Psoas muscle (tissue), 8 donors: ENCODE data around the gene ADIRF. TPM values are rescaled to one million over a fixed set of nuclear protein-coding genes. Genes with fewer than 3 reads are reported as not detected.
"Not testable (repeated sequence)": the region's sequence is repeated elsewhere in the genome, so short reads cannot be mapped to it uniquely, and the experiment has no call there.

ENCODE experiments used
- ATAC-seq, 4 donors: fragments of 200-7000 bp; cut with Tn5 transposase; one replicate each; pipeline ENCODE4 v1.9.1; 2020; ENCODE audit warnings: moderate library complexity in 3 of 4, mild to moderate bottlenecking in 2 of 4
- DNase-seq, 2 donors: peaks; one replicate each; pipeline ENCODE4 v3.0.0-alpha.2; 2020
- H3K27ac ChIP-seq: fragments of 200-600 bp; one replicate; pipeline ENCODE4 v1.8.0; 2022
- H3K27me3 ChIP-seq, 3 donors: fragments of 200-600 bp in 1 of 3; one replicate each; pipeline versions ENCODE4 v1.6.1 to v1.8.0; 2013 to 2022; ENCODE audit warnings: low read length in 2 of 3, mild to moderate bottlenecking in 2 of 3, moderate library complexity in 1 of 3; ENCODE audit not compliant: insufficient read depth in 3 of 3
- H3K36me3 ChIP-seq, 2 donors: fragments of 200-600 bp in 1 of 2; one replicate each; pipeline versions ENCODE4 v1.6.1 to v1.8.0; 2013 to 2022; ENCODE audit warnings: low read depth in 1 of 2, mild to moderate bottlenecking in 1 of 2, moderate library complexity in 1 of 2; ENCODE audit not compliant: insufficient read depth in 1 of 2
- H3K4me1 ChIP-seq: fragments of 200-600 bp; one replicate; pipeline ENCODE4 v1.8.0; 2022
- H3K4me3 ChIP-seq: fragments of 200-600 bp; one replicate; pipeline ENCODE4 v1.8.0; 2022; ENCODE audit warnings: mild to moderate bottlenecking
- H3K9me3 ChIP-seq: fragments of 200-600 bp; one replicate; pipeline ENCODE4 v1.8.0; 2022
- CTCF ChIP-seq: fragments of 200-600 bp; IDR thresholded peaks from one replicate; pipeline ENCODE4 v1.8.0; 2022; ENCODE audit warnings: antibody characterized with exemption
- WGBS, 3 donors: extraction: QIAGEN DNeasy Blood & Tissue Kit; methylation state at CpG; one replicate each; pipeline versions ENCODE4 v1.1.6 to v1.1.7; 2013; 5-methylcytosine and 5-hydroxymethylcytosine counted together
- intact Hi-C, 2 donors: fragments of 100-400 bp; cut with DNase I; formaldehyde crosslinking; loops; one replicate each; pipeline versions ENCODE4 v1.11.0 to v1.14.2; 2022
- polyA plus RNA-seq, 3 donors: library from polyadenylated mRNA; stranded (reverse); fragments of 200-250 nt; gene quantifications; one replicate each; pipeline ENCODE4 v1.2.3, GENCODE V29; 2013
- total RNA-seq, 4 donors: library from RNA; stranded (reverse); fragmentation: NEBNext Ultra II Directional in 2 of 4; extraction: Animal tissue kit (Norgen Biotek cat#: 25700) in 2 of 4; gene quantifications; one replicate each; pipeline versions ENCODE4 v1.2.1 to v1.2.4, GENCODE V29; 2021 to 2023
- donor health status: healthy with polysubstance abuse.
- donor health status: DM: no; HTN: no; CAD: no; lungs with moderate emphysema.
- donor health status: Bipolar disorder and iron deficiency.
- donor health status: healthy.
- donor health status: DM: yes; HTN: yes; CAD: no.
- donor health status: DM: no; HTN: no; CAD: no.
- donor health status: DM: no; HTN: no; CAD: no.
- donor health status: DM: yes; HTN: yes; CAD: no.

ADIRF gene
- total and polyA plus RNA-seq, 7 donors: 19.1 to 69.5 (median 34.9) TPM

GRCh38 chr10:87000491-87000890 lies 32.2 kb downstream of the ADIRF start:
- ATAC-seq (no peak), DNase-seq (no peak)
- TF ChIP-seq CTCF: no peak
- Histone ChIP-seq H3K36me3 (no peaks in the 10 kb centered on the region), H3K4me3 (no peak overlapping the region), H3K27me3 (no peaks in the 10 kb centered on the region), H3K9me3 (no peaks in the 10 kb centered on the region), H3K4me1 (no peaks in the 10 kb centered on the region), H3K27ac (no peak overlapping the region)
- intact Hi-C loops: no loop called here
- WGBS, 3 donors: 66 to 79% (median 70%) methylated on average over 3 of the region's 3 CpGs

- H3K9me3 ChIP-seq, H3K4me3 ChIP-seq, DNase-seq, H3K36me3 ChIP-seq, intact Hi-C loops, ATAC-seq, H3K27me3 ChIP-seq, H3K4me1 ChIP-seq, H3K27ac ChIP-seq: not testable (repeated sequence)
- WGBS, 3 donors: 67 to 80% (median 76%) methylated on average over 1 of the region's 1 CpG
These were observed 38.8 kb downstream of the ADIRF start for GRCh38 chr10:87007124-87007523.

- H3K9me3 ChIP-seq, H3K4me1 ChIP-seq, H3K27ac ChIP-seq, H3K36me3 ChIP-seq, ATAC-seq, intact Hi-C loops, H3K27me3 ChIP-seq, H3K4me3 ChIP-seq, DNase-seq: not testable (repeated sequence)
- 91 to 95% (median 95%) methylated on average over 6 of the region's 6 CpGs for WGBS, 3 donors
These were observed 39.4 kb downstream of the ADIRF start for GRCh38 chr10:87007674-87008073.

DNA sequence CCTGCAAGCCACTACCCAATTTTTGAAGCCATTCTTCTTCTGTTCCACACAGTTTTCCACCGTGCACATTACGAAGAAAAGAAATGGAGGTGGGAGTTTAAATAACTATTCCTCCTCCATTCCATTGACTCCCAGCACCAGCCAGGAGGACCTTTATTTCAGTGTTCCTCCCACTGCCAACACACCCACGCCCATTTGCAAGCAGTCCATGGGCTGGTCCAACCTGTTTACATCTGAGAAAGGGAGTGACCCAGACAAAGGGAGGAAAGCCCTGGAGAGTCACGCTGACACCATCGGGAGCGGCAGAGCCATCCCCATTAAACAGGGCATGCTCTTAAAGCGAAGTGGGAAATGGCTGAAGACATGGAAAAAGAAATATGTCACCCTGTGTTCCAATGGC lies 40.0 kb downstream of the ADIRF start:
- intact Hi-C loops, H3K9me3 ChIP-seq, H3K27me3 ChIP-seq, DNase-seq, H3K36me3 ChIP-seq, H3K4me3 ChIP-seq, H3K4me1 ChIP-seq, H3K27ac ChIP-seq, ATAC-seq: not testable (repeated sequence)
- 96 to 100% (median 96%) methylated on average over 7 of the region's 7 CpGs for WGBS, 3 donors

DNA sequence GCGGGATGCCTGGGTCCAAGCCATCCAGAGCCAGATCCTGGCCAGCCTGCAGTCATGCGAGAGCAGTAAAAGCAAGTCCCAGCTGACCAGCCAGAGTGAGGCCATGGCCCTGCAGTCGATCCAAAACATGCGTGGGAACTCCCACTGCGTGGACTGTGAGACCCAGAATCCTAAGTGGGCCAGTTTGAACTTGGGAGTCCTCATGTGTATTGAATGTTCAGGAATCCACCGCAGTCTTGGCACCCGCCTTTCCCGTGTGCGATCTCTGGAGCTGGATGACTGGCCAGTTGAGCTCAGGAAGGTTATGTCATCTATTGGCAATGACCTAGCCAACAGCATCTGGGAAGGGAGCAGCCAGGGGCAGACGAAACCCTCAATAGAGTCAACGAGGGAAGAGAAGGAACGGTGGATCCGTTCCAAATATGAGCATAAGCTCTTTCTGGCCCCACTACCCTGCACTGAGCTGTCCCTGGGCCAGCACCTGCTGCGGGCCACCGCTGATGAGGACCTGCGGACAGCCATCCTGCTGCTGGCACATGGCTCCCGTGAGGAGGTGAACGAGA lies 40.9 kb downstream of the ADIRF start:
- H3K27ac ChIP-seq, H3K9me3 ChIP-seq, ATAC-seq, H3K4me1 ChIP-seq, H3K27me3 ChIP-seq, H3K36me3 ChIP-seq, intact Hi-C loops: not testable (repeated sequence)
- DNase-seq: peak; percentile 28 to 60
- 30 to 56% (median 34%) methylated on average over 12 to 18 of the region's 18 CpGs for WGBS, 3 donors
- H3K4me3 ChIP-seq: peak overlapping the region; percentile 7

GRCh38 chr10:87013528-87013927 lies 45.2 kb downstream of the ADIRF start:
- H3K36me3 ChIP-seq, H3K9me3 ChIP-seq, ATAC-seq, H3K4me1 ChIP-seq, H3K27me3 ChIP-seq, intact Hi-C loops, DNase-seq, H3K4me3 ChIP-seq, H3K27ac ChIP-seq: not testable (repeated sequence)
- 79 to 82% (median 82%) methylated on average over 2 to 3 of the region's 3 CpGs for WGBS, 3 donors

GRCh38 chr10:87014986-87015716 lies 46.9 kb downstream of the ADIRF start:
- DNase-seq, H3K27me3 ChIP-seq: not testable (repeated sequence)
- WGBS, 3 donors: 66 to 79% (median 69%) methylated on average over 9 of the region's 10 CpGs

GRCh38 chr10:87018127-87018526 lies 49.8 kb downstream of the ADIRF start:
- DNase-seq, H3K4me3 ChIP-seq, H3K36me3 ChIP-seq, H3K9me3 ChIP-seq, H3K27ac ChIP-seq, H3K27me3 ChIP-seq, intact Hi-C loops, H3K4me1 ChIP-seq, ATAC-seq: not testable (repeated sequence)
- 74 to 79% (median 77%) methylated on average over 4 to 6 of the region's 6 CpGs for WGBS, 3 donors

More at GRCh38 chr10:87014986-87015716, 46.9 kb downstream of the ADIRF start:
- H3K9me3 ChIP-seq, H3K4me1 ChIP-seq, H3K36me3 ChIP-seq, H3K27ac ChIP-seq, H3K4me3 ChIP-seq, ATAC-seq, intact Hi-C loops: not testable (repeated sequence)

GRCh38 chr10:87019066-87019465 lies 50.8 kb downstream of the ADIRF start:
- H3K36me3 ChIP-seq, ATAC-seq, H3K4me1 ChIP-seq, H3K27me3 ChIP-seq, DNase-seq, H3K27ac ChIP-seq, H3K9me3 ChIP-seq, intact Hi-C loops, H3K4me3 ChIP-seq: not testable (repeated sequence)
- WGBS, 3 donors: 44 to 61% (median 55%) methylated on average over 6 of the region's 6 CpGs

DNA sequence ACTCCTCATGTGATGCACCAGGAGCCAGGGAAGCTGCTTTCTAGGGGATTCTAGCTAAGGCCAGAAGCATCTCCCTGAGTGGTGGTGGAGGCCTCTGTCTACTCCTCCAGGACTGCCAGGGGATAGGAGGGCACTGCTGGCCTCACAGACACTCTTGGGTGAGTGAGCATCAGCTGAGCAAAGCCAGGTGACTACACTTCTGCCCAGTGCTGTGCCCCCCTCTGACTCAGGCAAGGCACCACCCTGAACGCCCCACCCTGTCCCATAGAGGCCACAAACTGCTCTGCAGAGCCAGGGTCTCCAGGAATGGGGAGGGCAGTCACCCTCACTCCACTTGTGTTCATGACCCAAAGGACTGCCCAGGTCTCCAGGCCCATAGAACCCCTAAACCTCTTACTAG lies 51.2 kb downstream of the ADIRF start:
- WGBS, 3 donors: 85 to 100% (median 86%) methylated on average over 1 of the region's 1 CpG
- H3K27me3 ChIP-seq, DNase-seq, ATAC-seq, H3K27ac ChIP-seq, H3K36me3 ChIP-seq, H3K4me1 ChIP-seq, intact Hi-C loops, H3K4me3 ChIP-seq, H3K9me3 ChIP-seq: not testable (repeated sequence)
